HS-27A (cell line): ENCODE measurements around the gene LCN1.
"Not testable (repeated sequence)": the region's sequence is repeated elsewhere in the genome, so short reads cannot be mapped to it uniquely, and the experiment has no call there.

Experiments
- DNase-seq: peaks from one replicate; pipeline ENCODE4 v3.0.0-alpha.2; 2012; ENCODE audit warnings: low read depth, missing footprints

The LCN1 gene

DNA sequence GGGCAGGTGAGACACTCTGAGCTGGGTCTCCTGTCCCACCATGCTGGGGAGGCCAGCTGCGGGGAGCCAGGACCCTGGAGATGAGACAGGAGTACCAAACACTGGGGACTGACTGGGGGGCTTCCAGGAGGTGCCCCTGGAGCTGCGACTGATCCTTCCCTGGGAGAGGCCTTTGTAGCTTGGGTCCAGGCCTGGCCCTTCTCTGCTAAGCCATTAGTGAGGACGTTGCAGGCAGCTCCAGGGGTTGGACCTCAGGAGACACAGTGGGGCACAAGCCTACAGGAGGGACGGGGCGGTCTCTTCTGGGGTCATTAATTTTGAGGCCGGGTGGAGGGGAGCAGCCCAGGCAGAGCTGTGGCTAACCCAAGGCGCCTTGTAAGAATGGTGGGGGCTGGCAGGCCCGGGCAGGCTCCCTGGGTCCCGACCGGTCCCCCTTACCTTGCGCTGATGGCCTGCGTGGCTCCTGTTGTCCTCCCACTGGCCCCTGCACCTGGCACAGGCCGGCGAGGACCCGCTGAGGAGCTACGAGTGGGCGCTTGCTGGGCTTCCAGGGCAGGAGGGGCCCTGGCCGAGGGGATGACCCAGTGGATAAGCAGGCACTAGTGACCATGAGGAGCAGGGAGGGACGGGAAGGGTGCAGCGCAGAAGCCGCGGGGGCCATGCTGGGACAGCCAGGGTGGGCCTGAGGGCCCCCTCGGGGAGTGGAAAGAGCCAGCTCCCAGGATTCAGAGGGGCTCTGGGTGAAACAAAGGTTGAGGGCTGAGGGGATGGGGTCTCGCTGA is 15.6 kb upstream of the LCN1 start:
- no peak for DNase-seq

- DNase-seq: no peak
Observed at GRCh38 chr9:135506327-135507103, 14.7 kb upstream of the LCN1 start.

GRCh38 chr9:135507104-135508035 is 13.9 kb upstream of the LCN1 start:
- no peak for DNase-seq

GRCh38 chr9:135508211-135508820 is 12.9 kb upstream of the LCN1 start:
- no peak for DNase-seq

DNA sequence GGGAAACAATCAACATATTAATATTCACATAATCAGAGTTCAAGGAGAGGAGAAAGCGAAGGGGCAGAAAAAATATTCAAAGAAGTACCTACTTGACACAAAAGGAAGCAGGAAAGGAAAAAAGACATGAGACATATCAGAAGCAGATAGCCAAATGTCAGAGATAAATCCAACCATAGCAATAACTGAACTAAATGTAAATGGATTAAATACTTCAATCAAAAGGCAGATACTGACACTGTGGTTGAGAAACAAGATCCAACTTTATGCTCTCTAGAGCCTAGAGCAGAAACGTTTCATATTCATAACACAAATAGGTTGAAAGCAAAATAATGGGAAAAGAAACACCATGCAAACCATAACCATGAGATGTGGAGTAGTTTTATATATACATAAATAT is 11.8 kb upstream of the LCN1 start:
- DNase-seq: no peak

DNA sequence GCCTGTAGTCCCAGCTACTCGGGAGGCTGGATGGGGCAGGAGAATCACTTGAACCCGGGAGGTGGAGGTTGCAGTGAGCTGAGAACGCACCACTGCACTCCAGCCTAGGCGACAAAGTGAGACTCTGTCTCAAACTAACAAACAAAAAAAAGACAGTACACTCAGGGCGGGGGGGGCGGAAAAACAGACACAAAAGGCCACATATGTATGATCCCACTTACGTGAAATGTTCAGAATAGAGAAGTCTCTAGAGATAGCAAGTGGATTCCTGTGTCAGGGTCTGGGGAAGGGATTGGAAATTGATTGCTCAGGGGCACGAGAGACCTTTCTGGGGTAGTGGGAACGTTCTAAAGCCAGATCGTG is 9.0 kb upstream of the LCN1 start:
- DNase-seq: no peak

- DNase-seq: no peak
Observed at GRCh38 chr9:135512904-135513303, 8.3 kb upstream of the LCN1 start.

- no peak for DNase-seq
Observed at GRCh38 chr9:135513351-135513846, 7.8 kb upstream of the LCN1 start.

DNA sequence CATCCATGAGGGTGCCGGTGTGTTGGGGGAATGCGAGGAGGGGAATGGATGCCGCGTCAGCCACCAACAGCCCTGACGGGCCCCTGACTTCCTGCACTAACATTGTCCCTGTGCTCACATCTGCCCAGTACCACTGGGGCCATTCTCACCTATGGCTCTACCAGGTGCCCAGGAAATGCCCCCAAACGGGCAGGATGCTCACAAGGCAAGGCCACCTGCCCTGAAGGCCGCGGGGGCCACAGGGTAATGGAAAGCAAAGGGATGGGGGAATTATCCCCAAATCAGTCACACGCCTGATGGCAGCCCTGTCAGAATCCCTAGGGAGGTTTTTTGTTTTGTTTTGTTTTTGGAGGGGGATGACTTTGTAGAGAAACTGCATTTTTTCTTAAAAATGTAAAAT is 7.3 kb upstream of the LCN1 start:
- not testable (repeated sequence) for DNase-seq

- no peak for DNase-seq
Observed at GRCh38 chr9:135514342-135515082, 6.7 kb upstream of the LCN1 start.

GRCh38 chr9:135515083-135515951 is 5.9 kb upstream of the LCN1 start:
- DNase-seq: no peak

DNA sequence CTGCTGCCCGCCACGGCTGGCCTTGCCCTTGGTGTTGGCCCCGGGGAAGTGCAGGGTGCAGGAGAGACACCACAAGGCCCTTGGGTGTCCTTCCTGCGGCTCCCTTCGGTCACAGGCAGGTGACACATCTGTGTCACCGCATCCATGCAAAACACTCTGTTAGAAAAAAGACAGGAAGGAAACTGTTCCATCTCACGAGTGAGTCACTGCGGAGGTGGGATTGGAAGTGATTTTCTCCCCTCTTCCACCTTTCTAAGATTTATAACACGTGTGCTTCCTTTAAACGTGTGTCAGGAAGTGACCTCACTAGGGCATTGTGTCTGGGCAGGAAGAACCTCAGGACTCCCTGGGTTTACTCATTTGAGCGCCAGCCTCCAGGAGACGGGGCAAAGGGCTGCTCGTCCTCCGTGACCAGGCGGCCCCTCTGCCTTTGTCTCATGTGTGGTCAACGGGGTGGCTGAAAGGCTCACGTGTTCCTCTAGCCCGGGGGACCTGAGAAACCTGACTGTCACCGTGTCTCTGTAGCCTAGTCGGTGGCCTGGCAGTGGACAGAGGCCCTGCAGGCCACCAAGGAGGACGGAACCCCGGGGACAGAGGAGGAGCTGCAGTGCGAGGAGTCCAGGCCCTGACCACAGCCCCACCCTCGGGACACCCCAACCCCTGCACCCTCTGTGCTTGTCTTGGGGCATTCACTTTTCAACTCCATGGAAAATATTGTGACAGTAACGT is 4.9 kb upstream of the LCN1 start:
- no peak for DNase-seq

- no peak for DNase-seq
Observed at GRCh38 chr9:135517407-135517822, 3.8 kb upstream of the LCN1 start.

DNA sequence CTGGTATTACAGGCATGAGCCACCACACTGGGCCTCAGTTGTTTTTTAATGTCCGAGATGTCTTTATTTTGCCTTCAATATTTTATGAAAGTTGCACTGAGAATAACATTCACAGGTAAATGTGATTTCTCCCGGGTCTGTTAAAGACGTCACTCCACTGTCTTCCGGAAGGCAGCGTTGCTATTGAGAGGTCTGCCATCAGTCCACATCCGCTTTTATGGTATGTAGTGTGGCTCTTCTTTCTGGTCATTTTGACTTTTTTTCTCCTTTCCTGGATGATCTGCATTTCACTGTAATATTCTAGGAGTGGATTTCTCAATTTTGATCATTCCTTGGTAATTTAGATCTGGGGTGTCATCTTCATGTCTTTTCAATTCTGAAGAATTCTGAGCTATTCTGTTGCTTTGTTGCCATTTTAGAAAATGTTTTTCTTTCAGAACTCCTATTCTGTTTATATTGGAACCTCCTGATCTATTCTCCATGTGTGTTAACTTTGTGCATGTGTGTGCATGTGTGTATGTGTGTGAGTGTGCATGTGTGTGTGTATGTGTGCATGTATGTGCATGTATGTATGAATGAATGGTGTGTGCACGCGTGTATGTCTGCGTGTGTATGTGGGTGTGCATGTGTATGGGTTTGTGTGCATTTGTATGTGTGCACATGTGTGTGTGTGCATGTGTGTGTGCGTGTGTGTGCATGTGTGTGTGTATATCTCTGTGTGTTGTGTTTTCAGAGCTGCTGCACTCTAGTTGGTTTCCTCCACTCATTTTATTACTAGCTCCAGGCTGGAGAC is 1.9 kb upstream of the LCN1 start:
- no peak for DNase-seq

- DNase-seq: no peak
Observed at GRCh38 chr9:135521608-135522095, 412 bp downstream of the LCN1 start.

- no peak for DNase-seq
Observed at GRCh38 chr9:135522137-135522877, 1.1 kb downstream of the LCN1 start.

- DNase-seq: no peak
Observed at GRCh38 chr9:135522931-135523330, 1.7 kb downstream of the LCN1 start.
